GM19025 (cell line): ENCODE results near the gene ZCCHC7.
"Not testable (repeated sequence)": the region's sequence is repeated elsewhere in the genome, so short reads cannot be mapped to it uniquely, and the experiment has no call there.

Experiments used
- ATAC-seq: cut with Tn5 transposase; IDR thresholded peaks from one replicate; pipeline ENCODE4 v1.9.1; 2021; ENCODE audit warnings: mild to moderate bottlenecking, low read depth, moderate library complexity; ENCODE audit not compliant: unreplicated experiment

Gene ZCCHC7

DNA sequence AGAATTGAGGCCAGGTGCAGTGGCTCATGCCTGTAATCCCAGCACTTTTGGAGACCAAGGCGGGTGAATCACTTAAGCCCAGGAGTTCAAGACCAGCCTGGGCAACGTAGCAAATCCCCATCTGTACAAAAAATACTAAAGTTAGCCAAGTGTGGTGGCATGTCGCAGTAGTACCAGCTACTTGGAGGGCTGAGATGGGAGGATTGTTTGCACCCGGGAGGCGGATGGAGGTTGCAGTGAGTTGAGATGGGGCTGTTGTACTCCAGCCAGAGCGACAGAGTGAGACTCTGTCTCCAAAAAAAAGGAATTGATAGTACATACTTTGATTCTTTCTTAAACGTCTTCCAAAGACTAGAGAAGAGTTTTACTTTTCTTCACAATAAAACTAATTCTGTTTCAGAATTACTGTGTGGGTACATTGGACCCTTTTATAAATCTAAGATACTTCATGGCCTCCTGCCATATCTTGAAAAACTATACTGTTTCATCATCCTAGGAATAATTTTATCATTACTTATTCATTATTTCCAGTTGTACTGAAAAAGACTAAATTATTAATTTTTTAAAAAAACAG lies 170.1 kb downstream of the ZCCHC7 start:
- no peak for ATAC-seq

DNA sequence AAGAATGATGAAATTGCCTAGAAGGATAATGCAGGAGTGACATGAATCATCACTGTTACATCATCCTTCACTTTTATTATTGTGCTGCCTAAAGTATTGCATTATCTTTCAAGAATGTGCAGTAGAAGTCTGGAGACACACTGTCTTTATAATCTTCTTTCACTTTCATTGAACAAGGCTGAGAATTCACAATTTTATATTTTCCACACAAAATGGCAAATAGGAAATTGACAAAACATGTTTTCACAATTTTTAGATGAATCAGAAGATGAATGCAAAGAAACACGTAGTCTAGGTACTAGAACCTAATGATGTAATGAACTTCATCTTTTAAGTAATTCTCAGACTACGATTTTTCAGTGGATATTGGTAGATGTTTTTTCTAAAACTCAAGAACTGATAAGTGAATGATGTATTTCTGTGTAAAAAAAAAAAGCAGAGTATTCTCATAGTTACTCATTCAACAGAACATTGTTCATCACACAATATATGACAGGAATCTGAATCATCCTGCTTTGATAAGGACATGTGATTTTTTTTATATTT lies 170.6 kb downstream of the ZCCHC7 start:
- no peak for ATAC-seq

DNA sequence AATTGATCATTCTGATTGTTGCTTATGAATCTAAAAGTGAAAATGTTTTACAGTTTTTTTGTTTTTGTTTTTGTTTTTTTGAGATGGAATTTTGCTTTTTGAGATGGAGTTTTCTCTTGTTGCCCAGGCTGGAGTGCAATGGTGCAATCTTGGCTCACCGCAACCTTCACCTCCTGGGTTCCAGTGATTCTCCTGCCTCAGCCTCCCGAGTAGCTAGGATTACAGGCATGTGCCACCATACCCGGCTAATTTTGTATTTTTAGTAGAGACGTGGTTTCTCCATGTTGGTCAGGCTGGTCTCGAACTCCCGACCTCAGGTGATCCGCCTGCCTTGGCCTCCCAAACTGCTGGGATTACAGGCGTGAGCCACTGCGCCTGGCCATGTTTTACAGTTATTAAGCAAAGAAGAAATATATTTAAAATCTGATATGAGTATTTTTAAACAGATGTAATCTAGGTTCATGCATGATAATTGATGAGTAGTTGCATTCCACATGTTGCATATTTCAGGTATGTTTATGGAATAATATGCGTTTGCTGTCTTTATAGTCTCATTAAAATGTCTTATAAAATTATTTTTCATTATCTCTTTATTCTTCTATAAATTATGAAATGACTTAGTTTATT lies 171.4 kb downstream of the ZCCHC7 start:
- ATAC-seq, result not testable (repeated sequence)

DNA sequence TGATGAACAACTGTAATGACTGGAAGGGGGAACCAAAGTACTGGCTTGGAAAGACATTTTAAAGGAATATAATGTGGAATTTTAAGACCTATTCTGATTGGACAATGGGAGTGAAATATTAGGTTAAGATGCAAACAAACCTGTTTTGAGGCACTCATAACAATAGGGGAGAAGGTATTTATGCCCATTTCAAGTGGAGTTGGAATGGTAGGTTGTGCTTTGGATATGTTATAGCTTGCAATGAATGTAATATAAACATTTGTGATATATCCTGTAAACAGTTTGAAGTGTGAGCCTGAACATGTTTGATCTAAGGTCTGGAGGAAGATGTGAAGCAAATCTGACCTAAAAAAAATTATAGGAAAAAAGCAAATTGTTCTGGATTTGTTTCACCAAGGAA lies 172.5 kb downstream of the ZCCHC7 start:
- no peak for ATAC-seq

DNA sequence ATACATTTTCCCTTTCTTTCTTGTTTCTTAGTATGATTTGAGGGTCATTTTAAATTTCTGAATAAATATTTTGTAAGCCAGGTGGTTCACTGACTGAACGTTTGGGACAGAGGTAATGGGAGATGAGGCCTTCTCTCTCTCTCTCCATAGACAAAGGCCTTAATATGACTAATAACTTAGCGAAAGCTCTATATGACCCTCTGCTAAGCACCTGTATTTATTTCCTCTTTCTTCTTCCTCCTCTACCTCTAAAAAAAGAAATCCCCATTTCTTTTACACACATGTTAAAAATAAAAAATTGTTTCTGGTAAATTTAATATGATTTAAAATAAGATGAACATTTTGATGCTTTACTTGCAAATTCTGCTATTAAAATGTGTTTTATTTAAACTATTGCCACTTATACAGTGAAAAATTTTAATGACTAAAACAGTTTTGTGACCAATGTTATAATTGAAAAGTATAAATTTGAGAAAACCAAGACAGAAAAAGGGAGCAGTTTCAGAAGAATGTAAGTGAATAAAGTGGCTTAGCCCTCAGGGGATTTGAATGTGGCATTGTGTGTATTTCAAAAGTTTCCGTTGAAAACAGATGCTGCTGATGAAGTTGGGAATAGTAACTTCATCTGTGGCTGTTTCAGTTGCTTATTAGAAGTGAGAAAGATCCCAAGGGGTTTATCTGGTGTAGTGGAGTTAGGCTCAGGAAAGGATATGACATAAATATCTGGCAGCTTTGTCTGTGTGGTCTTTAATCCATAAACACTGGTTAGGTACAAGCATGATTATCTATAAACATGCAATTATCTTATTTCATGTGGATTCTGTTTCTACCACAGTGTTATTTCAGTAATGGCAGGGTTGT lies 173.5 kb downstream of the ZCCHC7 start:
- peak; percentile 51 for ATAC-seq

DNA sequence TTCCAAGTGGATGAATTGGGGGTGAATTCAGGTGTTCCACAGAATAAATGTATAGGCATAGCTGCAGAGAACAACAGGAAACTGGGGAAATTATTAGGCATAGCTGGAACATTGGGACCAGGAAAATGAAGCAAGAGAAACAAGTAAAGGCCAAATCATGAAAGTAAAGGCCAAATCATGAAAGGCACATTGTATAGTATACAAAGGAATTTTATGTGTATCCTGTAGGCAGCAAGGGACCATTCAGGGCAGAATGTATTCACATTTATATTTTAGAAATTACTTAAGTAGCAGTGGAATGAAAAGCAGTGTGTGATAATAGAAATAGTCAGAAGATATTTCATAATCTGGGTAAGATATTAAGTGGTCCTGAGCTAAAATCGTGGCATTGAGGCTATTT lies 174.8 kb downstream of the ZCCHC7 start:
- ATAC-seq, result no peak

DNA sequence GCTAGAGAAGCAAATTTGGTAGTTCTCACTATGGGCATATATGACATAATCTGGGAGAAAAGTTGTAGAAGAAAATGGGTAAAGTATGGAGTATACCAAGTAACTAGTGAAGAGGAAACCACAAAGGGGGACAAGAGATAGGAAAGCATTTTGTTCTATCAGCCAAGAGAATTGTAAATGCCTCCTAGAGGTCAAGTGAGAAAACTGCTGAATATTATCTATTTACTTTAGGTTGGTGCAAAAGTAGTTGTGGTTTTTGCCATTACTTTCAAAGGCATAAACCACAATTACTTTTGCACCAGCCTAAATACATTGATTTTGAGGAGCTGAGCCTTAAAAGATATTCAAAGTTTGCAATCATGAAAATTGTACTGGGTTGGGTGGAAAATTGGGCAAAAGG lies 175.4 kb downstream of the ZCCHC7 start:
- no peak for ATAC-seq

DNA sequence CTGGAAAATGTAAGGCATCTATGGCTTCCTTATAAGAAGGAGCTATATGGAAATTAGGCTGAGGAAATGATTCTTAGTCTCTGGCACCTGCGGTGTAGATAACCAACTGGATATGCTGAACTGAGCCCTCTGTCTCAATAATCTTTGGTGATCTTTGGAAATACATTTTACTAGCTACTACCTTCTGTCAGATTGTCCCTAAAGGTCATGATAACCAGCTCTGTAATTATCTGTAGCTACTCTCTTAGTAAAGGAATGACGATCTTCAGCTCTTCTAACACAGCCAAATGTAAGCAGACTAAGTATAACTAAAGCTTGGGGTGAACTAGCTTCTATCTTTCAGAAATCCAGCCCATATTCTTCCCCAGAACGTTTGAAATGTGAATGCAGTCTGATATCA lies 177.2 kb downstream of the ZCCHC7 start:
- no peak for ATAC-seq

DNA sequence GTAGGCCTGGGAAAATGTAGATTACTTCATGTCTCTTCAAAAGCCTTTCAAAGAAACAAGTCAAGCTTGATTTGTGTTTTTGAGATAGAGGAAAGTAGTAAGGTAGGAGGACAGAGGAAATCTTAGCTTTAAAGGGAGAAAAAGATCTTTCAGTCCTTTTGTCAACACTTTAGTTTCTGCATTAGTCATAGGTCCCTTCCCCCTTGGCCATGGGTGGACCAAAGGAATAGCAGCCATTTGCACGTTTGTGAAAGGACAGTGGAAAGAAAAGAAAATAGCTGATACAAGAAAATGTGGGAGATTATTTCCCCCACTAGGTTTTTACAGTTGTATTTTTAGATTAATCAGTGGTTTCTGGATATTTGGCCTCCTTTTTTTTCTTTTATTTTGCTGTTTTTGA lies 180.2 kb downstream of the ZCCHC7 start:
- no peak for ATAC-seq

DNA sequence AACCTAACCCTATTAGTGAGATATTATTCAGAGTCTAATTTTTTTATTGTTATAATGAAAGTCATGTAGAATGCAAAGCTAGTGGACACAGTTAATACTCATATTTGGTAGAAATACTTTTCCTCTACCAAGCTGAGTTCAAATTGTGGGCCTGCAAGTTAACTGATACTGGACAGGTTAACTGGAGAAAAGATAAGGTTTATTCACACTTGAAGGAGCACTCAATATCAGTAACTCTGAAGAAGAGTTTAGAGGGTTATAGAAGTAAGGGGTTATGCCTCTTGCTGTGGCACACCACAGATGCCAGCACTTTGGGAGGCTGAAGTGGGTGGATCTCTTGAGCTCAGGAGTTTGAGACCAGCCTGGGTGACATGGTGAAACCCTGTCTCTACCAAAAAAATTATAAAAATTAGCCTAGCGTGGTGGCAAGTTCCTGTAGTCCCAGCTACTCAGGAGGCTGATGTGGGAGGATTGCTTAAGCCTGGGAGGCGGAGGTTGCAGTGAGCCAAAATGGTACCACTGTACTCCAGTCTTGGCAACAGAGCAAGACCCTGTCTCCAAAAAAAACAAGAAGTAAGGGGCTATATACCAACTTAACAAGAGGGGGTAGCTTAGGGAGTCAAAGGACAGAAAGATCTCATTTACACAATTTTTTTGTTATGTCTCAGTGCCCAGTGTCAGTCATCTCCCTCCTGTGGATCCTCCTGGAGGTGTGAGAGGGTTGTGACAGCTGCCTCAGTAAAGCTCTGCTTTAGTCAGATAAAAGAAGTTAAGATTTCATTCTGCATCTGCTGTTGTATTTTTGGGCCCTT lies 180.9 kb downstream of the ZCCHC7 start:
- no peak for ATAC-seq

DNA sequence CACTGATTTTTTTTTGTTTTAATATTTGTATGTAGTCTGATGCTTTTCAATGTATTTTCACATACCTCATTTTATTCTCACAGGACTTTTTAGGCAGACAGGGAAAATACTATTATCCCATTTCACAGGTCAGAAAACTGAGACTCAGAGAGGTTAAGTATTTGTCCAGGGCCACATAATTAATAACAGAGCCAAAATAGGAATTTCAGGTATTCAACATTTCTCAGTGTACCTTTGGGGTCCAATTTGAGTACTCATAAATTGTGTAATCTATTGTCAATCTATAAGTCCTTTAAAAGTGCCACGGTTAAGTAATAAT lies 181.4 kb downstream of the ZCCHC7 start:
- ATAC-seq, result no peak

DNA sequence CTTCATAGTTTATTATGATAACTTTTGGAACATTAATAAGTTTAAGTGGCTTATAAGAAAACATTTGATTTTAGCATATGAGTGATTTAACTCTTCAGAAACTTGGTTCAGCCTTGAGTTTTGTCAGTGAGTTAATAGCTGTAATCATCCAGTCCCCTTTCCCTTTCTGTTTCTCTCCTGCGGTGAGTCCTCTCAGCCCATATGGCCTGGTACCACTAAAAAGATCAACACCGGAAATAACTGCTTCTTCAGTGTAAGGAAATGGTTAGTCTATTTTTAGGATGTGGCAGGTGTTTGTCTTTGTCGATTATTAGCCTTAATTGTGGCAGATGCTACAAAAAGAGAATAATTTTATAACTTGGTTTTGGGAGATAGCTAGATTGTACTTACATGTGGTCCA lies 181.9 kb downstream of the ZCCHC7 start:
- peak; percentile 85 for ATAC-seq

DNA sequence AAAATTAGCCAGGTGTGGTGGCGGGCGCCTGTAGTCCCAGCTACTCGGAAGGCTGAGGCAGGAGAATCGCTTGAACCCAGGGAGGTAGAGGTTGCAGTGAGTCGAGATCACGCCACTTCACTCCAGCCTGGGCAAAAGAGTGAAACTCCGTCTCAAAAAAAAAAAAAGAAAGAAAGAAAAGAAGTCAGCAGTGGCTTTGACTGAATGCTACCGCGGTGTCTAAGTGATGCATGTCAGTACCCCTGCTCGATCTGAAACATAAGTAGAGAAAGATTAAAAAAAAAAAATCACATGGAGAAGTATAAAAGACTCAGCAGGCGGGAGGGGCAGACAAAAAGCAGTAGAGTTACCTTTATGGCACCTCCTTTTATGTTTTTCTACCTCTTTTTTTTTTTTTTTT lies 182.9 kb downstream of the ZCCHC7 start:
- not testable (repeated sequence) for ATAC-seq

DNA sequence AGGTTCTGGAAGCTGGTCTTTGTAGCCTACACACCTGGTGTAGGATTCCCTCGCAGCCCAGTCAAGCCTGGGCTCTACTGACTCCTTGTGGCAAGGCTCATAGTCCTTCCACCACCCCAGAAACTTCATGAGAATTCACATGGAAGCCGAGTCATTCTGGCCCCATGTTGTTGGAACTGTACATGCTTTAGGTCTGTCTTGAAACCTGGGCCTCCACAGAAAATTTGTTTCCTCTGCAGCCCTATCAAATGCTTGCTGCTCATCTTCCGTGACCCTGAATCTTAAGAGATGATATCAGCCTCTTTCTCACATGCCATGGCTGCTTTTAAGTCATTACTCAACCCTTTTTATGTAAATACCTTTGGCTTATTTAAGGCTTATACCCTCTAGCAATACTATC lies 188.8 kb downstream of the ZCCHC7 start:
- no peak for ATAC-seq

DNA sequence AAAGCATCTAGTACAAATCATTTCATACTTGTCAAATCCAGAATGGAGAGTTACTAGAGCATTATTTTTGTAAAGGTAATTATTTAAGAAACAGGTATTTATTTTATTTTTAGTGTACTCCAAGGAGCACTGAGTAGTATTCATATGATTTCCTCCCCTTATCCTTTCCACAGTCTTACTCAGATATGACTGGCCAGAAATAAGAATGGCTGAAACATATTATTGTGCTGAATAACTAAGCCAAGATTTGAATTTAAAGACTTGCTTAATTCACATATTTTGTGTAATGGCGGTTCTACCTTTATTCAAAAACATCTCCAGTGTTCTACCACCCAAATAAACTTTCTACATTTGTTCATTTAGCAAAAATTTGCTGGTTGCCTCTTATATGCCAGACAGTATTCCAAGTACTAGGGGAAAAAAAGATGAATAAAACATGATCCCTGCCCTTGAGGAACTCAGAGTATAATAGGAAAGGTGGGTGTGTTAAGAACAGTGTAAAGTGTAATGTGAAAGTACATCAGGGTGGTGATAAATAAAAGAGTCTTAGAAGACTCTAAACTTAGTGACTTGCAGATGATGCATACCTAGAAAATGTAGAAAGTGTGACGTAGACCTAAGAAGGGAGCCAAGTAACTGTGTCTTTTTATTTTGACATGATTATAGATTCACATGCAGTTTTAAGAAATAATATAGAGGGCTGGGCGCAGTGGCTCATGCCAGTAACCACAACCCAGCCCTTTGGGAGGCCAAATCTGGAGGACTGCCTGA lies 191.7 kb downstream of the ZCCHC7 start:
- ATAC-seq, result no peak

DNA sequence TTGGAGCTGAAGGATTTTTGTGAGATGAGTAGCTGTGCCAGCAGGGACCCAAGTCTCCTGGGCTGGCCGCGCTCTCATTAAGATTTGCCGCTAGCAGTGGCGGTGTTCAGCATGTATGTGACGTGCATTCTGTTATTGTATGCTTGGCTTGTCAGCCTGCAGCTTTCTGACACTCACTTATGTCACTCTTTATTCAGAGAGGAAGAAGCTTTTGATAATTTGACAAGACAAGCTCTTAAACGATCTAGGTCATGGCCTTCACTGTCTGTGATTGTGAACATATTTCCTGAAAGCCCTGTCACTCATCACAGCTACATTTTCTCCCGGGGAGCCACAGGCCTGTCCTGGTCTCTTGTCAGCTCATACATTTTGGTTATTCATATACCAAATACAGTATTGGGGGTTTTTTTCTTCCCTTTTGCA lies 203.9 kb downstream of the ZCCHC7 start:
- ATAC-seq, result peak; percentile 59

DNA sequence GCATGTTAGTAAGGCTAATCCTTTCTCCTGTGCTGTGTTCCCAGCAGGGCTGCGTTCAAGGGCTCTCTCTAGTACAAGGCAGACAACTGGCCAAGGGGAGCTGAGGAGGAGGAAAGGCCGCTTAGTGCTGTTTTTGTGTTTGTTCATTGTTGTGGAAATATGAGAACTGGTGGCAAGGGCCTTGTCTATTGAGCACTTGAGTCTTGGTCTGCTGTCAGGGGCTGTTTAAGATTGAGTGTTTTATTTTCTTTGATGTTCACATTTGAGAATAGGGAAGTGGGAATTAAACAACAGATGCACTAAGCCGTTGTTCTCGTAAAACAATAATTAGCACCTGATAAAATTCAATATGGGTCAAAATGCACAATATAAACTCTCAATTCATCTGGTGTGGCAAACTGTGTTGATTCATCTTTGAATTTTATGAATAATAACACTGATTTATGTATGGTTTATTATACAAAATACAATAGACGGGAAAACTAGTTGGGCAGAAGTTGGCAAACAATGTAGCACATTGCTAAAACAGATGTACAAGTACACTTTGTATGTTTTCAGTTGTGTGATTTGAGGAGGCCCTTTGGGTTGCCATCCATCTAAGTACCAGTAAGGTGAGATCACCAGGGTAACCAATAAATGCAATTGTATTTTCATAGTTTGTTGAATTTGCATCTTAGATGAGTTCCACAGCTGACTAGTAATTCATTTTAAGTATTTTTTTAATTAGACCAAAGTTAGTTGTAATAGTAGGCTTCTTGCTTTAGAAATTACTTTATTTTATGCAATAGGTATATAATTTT lies 204.5 kb downstream of the ZCCHC7 start:
- peak; percentile 43 for ATAC-seq

DNA sequence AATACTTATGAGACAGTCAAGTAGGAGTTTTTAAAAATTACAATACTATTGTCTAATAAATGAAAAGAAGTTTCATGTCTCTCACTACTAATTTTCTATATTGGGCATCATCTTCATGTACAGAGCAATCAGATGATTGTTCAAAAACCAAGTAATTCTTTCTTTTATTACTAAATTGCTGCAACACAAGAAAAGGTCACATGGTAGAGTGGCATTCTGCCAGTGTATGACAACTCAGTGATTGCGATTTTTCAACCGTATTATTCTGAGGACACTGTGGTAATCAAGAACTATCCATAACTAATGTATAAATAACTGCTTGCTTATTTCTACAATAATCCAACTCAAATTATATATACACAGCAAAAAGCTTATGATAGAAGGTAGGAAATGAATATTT lies 205.4 kb downstream of the ZCCHC7 start:
- ATAC-seq, result no peak

DNA sequence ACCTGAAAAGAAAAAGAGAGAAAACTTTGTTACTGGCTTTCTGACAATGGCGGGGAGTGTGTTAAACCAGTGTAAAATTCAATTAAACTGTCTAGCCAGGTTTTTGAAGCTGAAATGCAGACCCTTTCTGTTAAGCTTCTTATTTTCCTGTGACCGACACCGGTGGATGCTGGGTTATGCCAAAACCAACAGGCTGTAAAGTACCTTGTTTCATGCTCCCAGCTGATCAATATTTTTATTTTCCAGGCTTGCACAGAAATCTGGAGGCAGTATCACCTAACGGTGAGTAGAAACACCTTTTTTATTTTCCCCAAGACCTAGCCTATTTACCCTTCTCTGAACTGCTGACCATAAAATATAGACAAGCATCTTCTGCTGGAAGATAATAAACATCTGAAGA lies 207.2 kb downstream of the ZCCHC7 start:
- no peak for ATAC-seq
